PC-3 (cell line): ENCODE measurements around the gene TEDDM1. TPM values are rescaled to one million over a fixed set of nuclear protein-coding genes. Genes with fewer than 3 reads are reported as not detected.

Experiments used
- ATAC-seq: fragments of 200-7000 bp; cut with Tn5 transposase; 2 replicates; pipeline ENCODE4 v1.9.1; 2020; ENCODE audit warnings: mild to moderate bottlenecking, moderate library complexity
- BruUV-seq: library from RNA; stranded (reverse); fragments of 400-500 nt; replicated peaks from 2 replicates; lab custom pipeline; 2021; lab: Mats Ljungman, UMichigan
- CTCF ChIA-PET: fragments of 300-600 bp; sonication (Branson Sonifier 250); formaldehyde crosslinking; loops from one replicate; lab custom pipeline; 2022; ENCODE audit warnings: antibody characterized with exemption; lab: Charles Lee
- POLR2A ChIA-PET: fragments of 300-600 bp; sonication (Branson Sonifier 250); formaldehyde crosslinking; loops from one replicate; lab custom pipeline; 2022; ENCODE audit warnings: antibody characterized with exemption; ENCODE audit not compliant: unreplicated experiment; lab: Charles Lee
- DNase-seq: peaks from one replicate; pipeline ENCODE4 v3.0.0-alpha.2; 2015
- H2AFZ ChIP-seq: fragments of 300-600 bp; sonication (generic); 2 replicates; pipeline ENCODE4 v1.6.0; 2016; ENCODE audit warnings: antibody characterized with exemption, low read length
- H3F3A ChIP-seq: fragments of 300-600 bp; sonication (generic); one replicate; pipeline ENCODE4 v1.6.0; 2017; ENCODE audit warnings: antibody characterized with exemption, low read length, control low read depth, mild to moderate bottlenecking; ENCODE audit not compliant: unreplicated experiment
- H3K27ac ChIP-seq: fragments of 300-600 bp; sonication (generic); 2 replicates; pipeline ENCODE4 v1.5.1; 2016; ENCODE audit warnings: mild to moderate bottlenecking, low read length
- H3K27me3 ChIP-seq: fragments of 300-600 bp; sonication (generic); 2 replicates; pipeline ENCODE4 v1.6.1; 2016; ENCODE audit warnings: low read length, mixed read lengths
- H3K36me3 ChIP-seq: fragments of 300-600 bp; sonication (generic); 2 replicates; pipeline ENCODE4 v1.6.1; 2016; ENCODE audit warnings: low read depth, mixed run types, low read length, mixed read lengths
- H3K4me1 ChIP-seq: fragments of 300-600 bp; sonication (generic); 2 replicates; pipeline ENCODE4 v1.5.1; 2016; ENCODE audit warnings: low read length; ENCODE audit not compliant: insufficient read depth
- H3K4me2 ChIP-seq: fragments of 300-600 bp; sonication (generic); 2 replicates; pipeline ENCODE4 v1.6.0; 2016; ENCODE audit warnings: low read length
- H3K4me3 ChIP-seq: fragments of 300-600 bp; sonication (generic); 2 replicates; pipeline ENCODE4 v1.5.1; 2016; ENCODE audit warnings: mild to moderate bottlenecking, low read length, mixed read lengths
- H3K79me2 ChIP-seq: fragments of 300-600 bp; sonication (generic); 2 replicates; pipeline ENCODE4 v1.6.1; 2017; ENCODE audit warnings: low read length, mixed read lengths
- H3K9ac ChIP-seq: fragments of 300-600 bp; sonication (generic); 2 replicates; pipeline ENCODE4 v1.6.0; 2016; ENCODE audit warnings: mild to moderate bottlenecking, low read length
- H3K9me2 ChIP-seq: fragments of 300-600 bp; sonication (generic); replicated peaks from 2 replicates; pipeline ENCODE4 v1.6.1; 2016; ENCODE audit warnings: mixed run types, low read length, mixed read lengths
- H3K9me3 ChIP-seq: fragments of 300-600 bp; sonication (generic); 2 replicates; pipeline ENCODE4 v1.6.1; 2016; ENCODE audit warnings: low read length, mixed read lengths
- H4K20me1 ChIP-seq: fragments of 300-600 bp; sonication (generic); 2 replicates; pipeline ENCODE4 v1.6.1; 2016; ENCODE audit warnings: low read length, mixed read lengths
- EZH2 ChIP-seq: fragments of 300-600 bp; sonication (generic); IDR thresholded peaks from one replicate; pipeline ENCODE4 v1.6.1; 2017; ENCODE audit warnings: antibody characterized with exemption, mild to moderate bottlenecking, low read length; ENCODE audit not compliant: unreplicated experiment
- EZH2phosphoT487 ChIP-seq: fragments of 300-600 bp; sonication (generic); IDR thresholded peaks from 2 replicates; pipeline ENCODE4 v1.6.1; 2018; ENCODE audit warnings: mild to moderate bottlenecking, antibody characterized with exemption, low read length, borderline replicate concordance
- intact Hi-C: fragments of 100-400 bp; cut with micrococcal nuclease; formaldehyde crosslinking; loops from 2 replicates; pipeline ENCODE4 v1.9.0; 2023
- total RNA-seq: library from RNA; depleted of rRNA; stranded (reverse); fragments of >200 nt; gene quantifications from 2 replicates; pipeline ENCODE4 v1.2.3, GENCODE V29; 2014
- TF ChIP-seq, protein P1 (sequence below): fragments of 300-600 bp; sonication (generic); conservative IDR thresholded peaks from 2 replicates; pipeline ENCODE4 v1.5.1; 2017; ENCODE audit warnings: antibody characterized with exemption, low read depth, mild to moderate bottlenecking, low read length

Gene TEDDM1
- total RNA-seq, 1 experiment from 2014 or later = not detected

DNA sequence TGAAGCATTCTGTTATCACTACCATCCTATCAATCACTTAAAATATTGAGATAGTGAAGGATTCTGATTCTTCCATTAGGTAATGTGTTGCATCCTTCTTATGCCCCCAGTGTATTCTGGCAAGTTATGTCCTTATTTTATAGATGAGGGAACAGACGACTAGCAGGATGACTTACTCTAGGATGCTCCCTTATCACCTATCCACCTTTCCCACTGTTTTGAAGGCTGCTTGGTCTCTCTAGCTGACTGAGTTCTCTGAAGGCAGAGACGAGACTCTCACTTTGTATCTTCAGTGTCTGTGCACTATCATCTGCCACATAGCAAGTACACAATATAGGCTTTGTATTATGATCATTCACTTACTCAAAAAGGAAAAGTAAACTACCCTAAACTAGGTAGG, 12.9 kb downstream of the TEDDM1 start:
- Histone ChIP-seq H3K27me3 (no peaks in the 10 kb centered on the region), H3K4me3 (no peak overlapping the region), H3K36me3 (peaks cover 46% of the 10 kb centered on the region), H3K79me2 (peaks cover 41% of the 10 kb centered on the region), H3K4me1 (peaks cover 12% of the 10 kb centered on the region), H2AFZ (no peak overlapping the region), H3F3A (no peaks in the 10 kb centered on the region), H3K9ac (no peak overlapping the region), H3K27ac (no peak overlapping the region), H3K4me2 (no peak overlapping the region), H3K9me2 (no peaks in the 10 kb centered on the region), H4K20me1 (peaks cover 31% of the 10 kb centered on the region), H3K9me3 (no peaks in the 10 kb centered on the region)
- no TSS peak for BruUV-seq
- TF ChIP-seq EZH2phosphoT487 = no peak
- TF ChIP-seq EZH2 = no peak
- TF ChIP-seq, protein P1, sequence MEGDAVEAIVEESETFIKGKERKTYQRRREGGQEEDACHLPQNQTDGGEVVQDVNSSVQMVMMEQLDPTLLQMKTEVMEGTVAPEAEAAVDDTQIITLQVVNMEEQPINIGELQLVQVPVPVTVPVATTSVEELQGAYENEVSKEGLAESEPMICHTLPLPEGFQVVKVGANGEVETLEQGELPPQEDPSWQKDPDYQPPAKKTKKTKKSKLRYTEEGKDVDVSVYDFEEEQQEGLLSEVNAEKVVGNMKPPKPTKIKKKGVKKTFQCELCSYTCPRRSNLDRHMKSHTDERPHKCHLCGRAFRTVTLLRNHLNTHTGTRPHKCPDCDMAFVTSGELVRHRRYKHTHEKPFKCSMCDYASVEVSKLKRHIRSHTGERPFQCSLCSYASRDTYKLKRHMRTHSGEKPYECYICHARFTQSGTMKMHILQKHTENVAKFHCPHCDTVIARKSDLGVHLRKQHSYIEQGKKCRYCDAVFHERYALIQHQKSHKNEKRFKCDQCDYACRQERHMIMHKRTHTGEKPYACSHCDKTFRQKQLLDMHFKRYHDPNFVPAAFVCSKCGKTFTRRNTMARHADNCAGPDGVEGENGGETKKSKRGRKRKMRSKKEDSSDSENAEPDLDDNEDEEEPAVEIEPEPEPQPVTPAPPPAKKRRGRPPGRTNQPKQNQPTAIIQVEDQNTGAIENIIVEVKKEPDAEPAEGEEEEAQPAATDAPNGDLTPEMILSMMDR = no peak
- intact Hi-C loops = no loop called here
- DNase-seq (no peak), ATAC-seq (no peak)
- CTCF ChIA-PET = no interaction called here
- POLR2A ChIA-PET = no interaction called here

DNA sequence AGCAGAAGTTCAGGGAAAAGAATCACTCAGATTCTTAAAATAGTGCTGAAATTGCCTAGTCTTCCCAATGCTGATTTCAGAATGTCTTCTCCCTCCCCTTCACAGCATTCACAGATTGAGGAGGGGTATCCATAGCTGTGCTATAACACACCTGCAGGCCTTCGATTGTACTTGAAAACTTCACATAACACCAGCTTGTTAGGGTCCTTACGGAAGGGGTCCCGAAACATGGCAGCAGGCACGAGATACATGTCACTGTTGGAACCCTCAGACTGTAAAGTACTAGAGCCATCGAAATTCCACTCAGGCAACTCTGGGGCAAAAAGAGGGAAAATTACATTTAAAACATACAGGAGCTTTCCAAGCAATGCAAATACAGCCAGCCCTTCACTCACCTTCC, 13.5 kb downstream of the TEDDM1 start:
- ATAC-seq (no peak), DNase-seq (no peak)
- no peak overlapping the region for H3K4me2 ChIP-seq
- H4K20me1 ChIP-seq = peaks cover 31% of the 10 kb centered on the region
- peaks cover 46% of the 10 kb centered on the region for H3K36me3 ChIP-seq
- BruUV-seq = no TSS peak
- H3K4me1 ChIP-seq = peaks cover 9% of the 10 kb centered on the region
- intact Hi-C loops = no loop called here
- no peak overlapping the region for H3K9ac ChIP-seq
- POLR2A ChIA-PET = no interaction called here
- H3K27ac ChIP-seq = no peak overlapping the region
- CTCF ChIA-PET = no interaction called here
- no peaks in the 10 kb centered on the region for H3K9me2 ChIP-seq
- no peaks in the 10 kb centered on the region for H3F3A ChIP-seq
- H2AFZ ChIP-seq = no peak overlapping the region
- H3K9me3 ChIP-seq = no peaks in the 10 kb centered on the region
- no peak for TF ChIP-seq EZH2phosphoT487
- no peak for TF ChIP-seq EZH2
- TF ChIP-seq, protein P1 = no peak
- no peaks in the 10 kb centered on the region for H3K27me3 ChIP-seq
- no peak overlapping the region for H3K4me3 ChIP-seq
- peaks cover 41% of the 10 kb centered on the region for H3K79me2 ChIP-seq

DNA sequence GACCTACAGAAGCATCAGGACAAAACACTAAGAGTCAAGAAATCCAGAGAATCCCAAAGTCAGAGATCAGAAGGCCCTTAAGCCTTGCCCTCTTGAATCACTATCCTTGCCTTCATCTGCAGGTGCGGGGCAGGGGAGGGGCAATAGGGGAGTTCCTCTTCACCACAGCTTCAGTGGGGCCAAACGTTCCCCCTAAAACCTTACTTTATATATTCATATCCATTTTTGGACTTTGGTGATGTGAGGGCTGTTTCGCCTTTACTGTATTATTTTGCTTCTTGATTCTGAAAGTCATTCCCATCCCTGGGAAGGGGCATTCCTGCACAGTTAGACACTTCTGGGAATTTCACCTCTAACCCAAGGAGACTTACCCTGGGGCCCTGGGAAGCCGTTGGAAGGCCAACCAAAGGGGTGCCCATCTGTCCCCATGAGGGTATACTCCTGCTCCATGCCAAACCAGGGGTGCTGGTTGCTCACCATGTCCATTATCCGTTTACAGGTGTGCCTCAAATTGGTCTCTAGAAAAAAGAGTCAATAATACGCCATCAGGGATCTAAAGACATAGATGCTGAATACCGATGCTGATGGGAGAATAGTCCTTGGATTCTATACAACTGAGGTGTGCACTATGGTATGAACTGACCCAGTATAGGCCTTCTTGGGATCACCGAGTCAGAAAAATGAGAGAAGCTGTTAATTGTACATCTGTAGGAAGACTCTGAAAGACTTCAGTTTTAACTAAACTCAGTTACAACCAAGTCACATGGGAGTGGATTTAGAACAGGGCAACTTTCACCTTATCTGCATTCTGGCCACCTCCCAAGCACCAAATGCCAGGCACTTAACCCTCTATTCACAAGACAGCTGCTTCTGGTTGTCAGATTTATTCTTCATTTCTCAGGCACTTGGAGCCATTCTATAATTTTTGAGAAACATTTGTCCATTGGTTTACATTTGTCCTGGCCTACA, 14.3 kb downstream of the TEDDM1 start:
- CTCF ChIA-PET = no interaction called here
- no peak for TF ChIP-seq EZH2
- no peak for TF ChIP-seq EZH2phosphoT487
- TF ChIP-seq, protein P1 = no peak

More for the DNA sequence above, 14.3 kb downstream of the TEDDM1 start:
- ATAC-seq = no peak
- intact Hi-C loops = no loop called here
- Histone ChIP-seq H3K4me1 (peaks cover 9% of the 10 kb centered on the region), H4K20me1 (peaks cover 31% of the 10 kb centered on the region), H3K79me2 (peaks cover 38% of the 10 kb centered on the region), H3K9me2 (no peaks in the 10 kb centered on the region), H3K9me3 (no peaks in the 10 kb centered on the region), H2AFZ (no peak overlapping the region), H3K9ac (no peak overlapping the region), H3K4me3 (no peak overlapping the region), H3K27ac (no peak overlapping the region), H3K36me3 (peaks cover 46% of the 10 kb centered on the region), H3K27me3 (no peaks in the 10 kb centered on the region), H3K4me2 (no peak overlapping the region), H3F3A (no peaks in the 10 kb centered on the region)
- no TSS peak for BruUV-seq
- no peak for DNase-seq
- POLR2A ChIA-PET = no interaction called here
